ENCODE results near the gene MAP2K3. TPM values are rescaled to one million over a fixed set of nuclear protein-coding genes. Genes with fewer than 3 reads are reported as not detected.

Gene MAP2K3
- total RNA-seq, 1 experiment from 2014 or later, result 27.5 TPM

- DNase-seq, result peak; percentile 51
- H3K36me3 ChIP-seq (replicated peaks; ENCODE audit: control insufficient read depth, insufficient read depth, low read length), result no peaks in the 10 kb centered on the region; the same call in 1 of the 2 replicates
These were observed 35.3 kb upstream of the MAP2K3 start for GRCh38 chr17:21249086-21249795.

GRCh38 chr17:21249920-21250703 is 34.4 kb upstream of the MAP2K3 start:
- peak; percentile 63 for DNase-seq
- Histone ChIP-seq H3K4me3 (ENCODE audit: insufficient read depth, low read depth, low read length) (no peak overlapping the region), H3K27me3 (ENCODE audit: control insufficient read depth, insufficient read depth, low read length) (peaks cover 1% of the 10 kb centered on the region; the same call in 1 of the 2 replicates), H3K36me3 (replicated peaks; ENCODE audit: control insufficient read depth, insufficient read depth, low read length) (no peaks in the 10 kb centered on the region; the same call in 1 of the 2 replicates)

More at GRCh38 chr17:21249086-21249795, 35.3 kb upstream of the MAP2K3 start:
- Histone ChIP-seq H3K27me3 (ENCODE audit: control insufficient read depth, insufficient read depth, low read length) (peaks cover 1% of the 10 kb centered on the region; the same call in 1 of the 2 replicates), H3K4me3 (ENCODE audit: insufficient read depth, low read depth, low read length) (no peak overlapping the region)

GRCh38 chr17:21250854-21251253 is 33.7 kb upstream of the MAP2K3 start:
- DNase-seq, result no peak
- no peak overlapping the region for H3K4me3 ChIP-seq (ENCODE audit: insufficient read depth, low read depth, low read length)

GRCh38 chr17:21251337-21252010 is 33.0 kb upstream of the MAP2K3 start:
- H3K36me3 ChIP-seq (replicated peaks; ENCODE audit: control insufficient read depth, insufficient read depth, low read length), result no peaks in the 10 kb centered on the region; the same call in 1 of the 2 replicates
- peak; percentile 37 for DNase-seq
- peaks cover 1% of the 10 kb centered on the region; the same call in 1 of the 2 replicates for H3K27me3 ChIP-seq (ENCODE audit: control insufficient read depth, insufficient read depth, low read length)
- no peak overlapping the region for H3K4me3 ChIP-seq (ENCODE audit: insufficient read depth, low read depth, low read length)

More at GRCh38 chr17:21250854-21251253, 33.7 kb upstream of the MAP2K3 start:
- peaks cover 1% of the 10 kb centered on the region; the same call in 1 of the 2 replicates for H3K27me3 ChIP-seq (ENCODE audit: control insufficient read depth, insufficient read depth, low read length)
- no peaks in the 10 kb centered on the region; the same call in 1 of the 2 replicates for H3K36me3 ChIP-seq (replicated peaks; ENCODE audit: control insufficient read depth, insufficient read depth, low read length)

GRCh38 chr17:21252289-21252795 is 32.2 kb upstream of the MAP2K3 start:
- no peak for DNase-seq
- Histone ChIP-seq H3K36me3 (replicated peaks; ENCODE audit: control insufficient read depth, insufficient read depth, low read length) (no peaks in the 10 kb centered on the region; the same call in 1 of the 2 replicates), H3K27me3 (ENCODE audit: control insufficient read depth, insufficient read depth, low read length) (peaks cover 1% of the 10 kb centered on the region; the same call in 1 of the 2 replicates), H3K4me3 (ENCODE audit: insufficient read depth, low read depth, low read length) (peak overlapping the region; percentile 62)

GRCh38 chr17:21252796-21253645 is 31.5 kb upstream of the MAP2K3 start, which contains the start of gene NATD1:
Gene NATD1 (minus strand): TSS chr17:21253410. CDS start chr17:21253264, 146 bp downstream.
- Histone ChIP-seq H3K4me3 (ENCODE audit: insufficient read depth, low read depth, low read length) (peak within 1 kb of the TSS; percentile 62), H3K36me3 (replicated peaks; ENCODE audit: control insufficient read depth, insufficient read depth, low read length) (no peaks in the 10 kb centered on the region; the same call in 1 of the 2 replicates), H3K27me3 (ENCODE audit: control insufficient read depth, insufficient read depth, low read length) (peaks cover 1% of the 10 kb centered on the region; the same call in 1 of the 2 replicates)
- peak; percentile 98 for DNase-seq

- Histone ChIP-seq H3K4me3 (ENCODE audit: insufficient read depth, low read depth, low read length) (peak overlapping the region; percentile 62), H3K27me3 (ENCODE audit: control insufficient read depth, insufficient read depth, low read length) (peaks cover 1% of the 10 kb centered on the region; the same call in 1 of the 2 replicates), H3K36me3 (replicated peaks; ENCODE audit: control insufficient read depth, insufficient read depth, low read length) (no peaks in the 10 kb centered on the region; the same call in 1 of the 2 replicates)
- DNase-seq, result peak; percentile 53
These were observed 30.7 kb upstream of the MAP2K3 start for GRCh38 chr17:21253646-21254441.

- no peak for DNase-seq
- no peak overlapping the region for H3K4me3 ChIP-seq (ENCODE audit: insufficient read depth, low read depth, low read length)
- no peaks in the 10 kb centered on the region for H3K36me3 ChIP-seq (replicated peaks; ENCODE audit: control insufficient read depth, insufficient read depth, low read length)
- no peaks in the 10 kb centered on the region for H3K27me3 ChIP-seq (ENCODE audit: control insufficient read depth, insufficient read depth, low read length)
These were observed 25.9 kb upstream of the MAP2K3 start for GRCh38 chr17:21258593-21258992.

- no peak for DNase-seq
- no peak overlapping the region for H3K4me3 ChIP-seq (ENCODE audit: insufficient read depth, low read depth, low read length)
- no peaks in the 10 kb centered on the region for H3K36me3 ChIP-seq (replicated peaks; ENCODE audit: control insufficient read depth, insufficient read depth, low read length)
- no peaks in the 10 kb centered on the region for H3K27me3 ChIP-seq (ENCODE audit: control insufficient read depth, insufficient read depth, low read length)
These were observed 22.1 kb upstream of the MAP2K3 start for GRCh38 chr17:21262259-21262993.

GRCh38 chr17:21263376-21263775 is 21.1 kb upstream of the MAP2K3 start:
- Histone ChIP-seq H3K4me3 (ENCODE audit: insufficient read depth, low read depth, low read length) (no peak overlapping the region), H3K27me3 (ENCODE audit: control insufficient read depth, insufficient read depth, low read length) (no peaks in the 10 kb centered on the region), H3K36me3 (replicated peaks; ENCODE audit: control insufficient read depth, insufficient read depth, low read length) (no peaks in the 10 kb centered on the region)
- DNase-seq, result no peak

- no peaks in the 10 kb centered on the region for H3K27me3 ChIP-seq (ENCODE audit: control insufficient read depth, insufficient read depth, low read length)
- DNase-seq, result no peak
- H3K4me3 ChIP-seq (ENCODE audit: insufficient read depth, low read depth, low read length), result no peak overlapping the region
- no peaks in the 10 kb centered on the region for H3K36me3 ChIP-seq (replicated peaks; ENCODE audit: control insufficient read depth, insufficient read depth, low read length)
These were observed 15.8 kb upstream of the MAP2K3 start for GRCh38 chr17:21268596-21269188.

GRCh38 chr17:21269394-21269793 is 15.1 kb upstream of the MAP2K3 start:
- Histone ChIP-seq H3K4me3 (ENCODE audit: insufficient read depth, low read depth, low read length) (no peak overlapping the region), H3K36me3 (replicated peaks; ENCODE audit: control insufficient read depth, insufficient read depth, low read length) (no peaks in the 10 kb centered on the region), H3K27me3 (ENCODE audit: control insufficient read depth, insufficient read depth, low read length) (no peaks in the 10 kb centered on the region)
- no peak for DNase-seq
